Stimulated activated CD8-positive, alpha-beta memory T cell treated with anti-CD3 and anti-CD28 coated beads, Interleukin-7, amount 100 ng/mL, for 4 hours (primary cell): Measurements from ENCODE around the gene CDHR5.

Experiments used
- DNase-seq, 2 donors: peaks; one replicate each; pipeline ENCODE4 v3.0.0-alpha.2; 2020; ENCODE audit warnings: low read depth in 2 of 2

CDHR5 gene

DNA sequence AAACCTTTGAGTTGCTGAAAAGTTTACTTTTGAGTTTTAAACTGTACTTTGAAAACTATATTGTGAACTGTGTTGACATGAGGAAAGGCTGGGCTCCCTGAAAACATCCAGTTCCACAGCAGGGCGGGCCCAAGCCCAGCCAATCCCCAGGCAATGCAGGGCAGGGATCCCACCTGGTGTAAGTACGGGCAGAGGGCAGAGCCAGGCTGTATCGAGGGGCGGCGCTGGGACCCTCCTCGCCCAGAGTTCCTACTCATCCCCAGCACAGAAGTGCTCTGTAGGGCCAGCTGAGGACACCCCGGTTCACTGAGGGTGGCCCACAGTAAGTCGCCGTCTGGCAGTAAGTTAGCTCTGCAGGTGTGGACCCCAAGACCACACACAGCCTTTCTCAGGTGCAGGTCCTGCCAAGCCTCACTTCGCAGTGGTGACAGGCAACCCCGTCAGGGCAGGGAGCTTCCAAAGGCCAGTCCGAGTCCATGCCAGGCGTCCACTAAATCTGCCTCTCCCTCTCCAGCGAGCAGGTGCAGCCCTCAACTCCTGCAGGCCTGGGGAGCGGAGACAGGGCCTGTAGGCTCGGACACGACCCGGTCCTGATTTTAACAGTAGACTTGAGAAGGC, 57.6 kb downstream of the CDHR5 start:
- DNase-seq = no peak
